ENCODE data around the gene PWWP2B.

PWWP2B gene

GRCh38 chr10:132366499-132366898 is 30.5 kb upstream of the PWWP2B start:
- TF ChIP-seq CTCF (conservative IDR thresholded peaks at IDR 0.05; ENCODE audit: control insufficient read depth, insufficient read depth, low read depth, low read length), result no peak
- no peak for DNase-seq (ENCODE audit: low read depth)
- no peak overlapping the region for H3K4me3 ChIP-seq (ENCODE audit: control insufficient read depth, low read depth, low read length)

- H3K4me3 ChIP-seq (ENCODE audit: control insufficient read depth, low read depth, low read length), result no peak overlapping the region
- no peak for TF ChIP-seq CTCF (conservative IDR thresholded peaks at IDR 0.05; ENCODE audit: control insufficient read depth, insufficient read depth, low read depth, low read length)
- DNase-seq (ENCODE audit: low read depth), result no peak
Observed at GRCh38 chr10:132368391-132368790, 28.6 kb upstream of the PWWP2B start.

- DNase-seq (ENCODE audit: low read depth), result peak; percentile 47
- H3K4me3 ChIP-seq (ENCODE audit: control insufficient read depth, low read depth, low read length), result no peak overlapping the region
- no peak for TF ChIP-seq CTCF (conservative IDR thresholded peaks at IDR 0.05; ENCODE audit: control insufficient read depth, insufficient read depth, low read depth, low read length)
Observed at GRCh38 chr10:132368881-132369635, 27.9 kb upstream of the PWWP2B start.

GRCh38 chr10:132369636-132370185 is 27.3 kb upstream of the PWWP2B start:
- no peak overlapping the region for H3K4me3 ChIP-seq (ENCODE audit: control insufficient read depth, low read depth, low read length)
- TF ChIP-seq CTCF (conservative IDR thresholded peaks at IDR 0.05; ENCODE audit: control insufficient read depth, insufficient read depth, low read depth, low read length), result no peak

GRCh38 chr10:132370426-132371340 is 26.3 kb upstream of the PWWP2B start:
- no peak for DNase-seq (ENCODE audit: low read depth)
- TF ChIP-seq CTCF (conservative IDR thresholded peaks at IDR 0.05; ENCODE audit: control insufficient read depth, insufficient read depth, low read depth, low read length), result no peak

More at GRCh38 chr10:132369636-132370185, 27.3 kb upstream of the PWWP2B start:
- DNase-seq (ENCODE audit: low read depth), result no peak

GRCh38 chr10:132371641-132372081 is 25.3 kb upstream of the PWWP2B start:
- peak; percentile 39 for TF ChIP-seq CTCF (conservative IDR thresholded peaks at IDR 0.05; ENCODE audit: control insufficient read depth, insufficient read depth, low read depth, low read length)
- no peak for DNase-seq (ENCODE audit: low read depth)
- no peak overlapping the region for H3K4me3 ChIP-seq (ENCODE audit: control insufficient read depth, low read depth, low read length)

More at GRCh38 chr10:132370426-132371340, 26.3 kb upstream of the PWWP2B start:
- no peak overlapping the region for H3K4me3 ChIP-seq (ENCODE audit: control insufficient read depth, low read depth, low read length)

Measured in fibroblast of mammary gland (primary cell).